Dermis blood vessel endothelial cell (primary cell): ENCODE measurements around the gene NGFR. TPM values are rescaled to one million over a fixed set of nuclear protein-coding genes. Genes with fewer than 3 reads are reported as not detected.

Experiments
- DNase-seq: peaks from one replicate; pipeline ENCODE4 v3.0.0; 2010
- total RNA-seq: library from RNA; depleted of rRNA; stranded (reverse); fragments of >200 nt; gene quantifications from 2 replicates; pipeline ENCODE4 v1.2.3, GENCODE V29; 2014

NGFR gene
- total RNA-seq = not detected in 2 replicates

- DNase-seq = peak; percentile 24
Observed at GRCh38 chr17:49494986-49495841, at the start of gene NGFR. Gene NGFR (plus strand): TSS chr17:49495293. CDS start chr17:49495418, 125 bp downstream.

GRCh38 chr17:49445591-49445990 lies 49.5 kb upstream of the NGFR start:
- DNase-seq = no peak

- DNase-seq = no peak
Observed at GRCh38 chr17:49447628-49448302, 47.3 kb upstream of the NGFR start.

- no peak for DNase-seq
Observed at GRCh38 chr17:49450181-49450580, 44.9 kb upstream of the NGFR start.

- DNase-seq = no peak
Observed at GRCh38 chr17:49450735-49451134, 44.4 kb upstream of the NGFR start.

- DNase-seq = no peak
Observed at GRCh38 chr17:49452201-49452600, 42.9 kb upstream of the NGFR start.

GRCh38 chr17:49452661-49453060 lies 42.4 kb upstream of the NGFR start:
- DNase-seq = no peak

GRCh38 chr17:49454050-49454449 lies 41.0 kb upstream of the NGFR start:
- no peak for DNase-seq

- DNase-seq = no peak
Observed at GRCh38 chr17:49455272-49455861, 39.7 kb upstream of the NGFR start.

GRCh38 chr17:49456183-49456965 lies 38.7 kb upstream of the NGFR start:
- DNase-seq = no peak

- no peak for DNase-seq
Observed at GRCh38 chr17:49457564-49458535, 37.2 kb upstream of the NGFR start.

GRCh38 chr17:49459401-49459984 lies 35.6 kb upstream of the NGFR start:
- no peak for DNase-seq

- DNase-seq = no peak
Observed at GRCh38 chr17:49460401-49460800, 34.7 kb upstream of the NGFR start.

- DNase-seq = no peak
Observed at GRCh38 chr17:49461580-49461979, 33.5 kb upstream of the NGFR start.

- DNase-seq = no peak
Observed at GRCh38 chr17:49464049-49464448, 31.0 kb upstream of the NGFR start.

GRCh38 chr17:49465331-49465903 lies 29.7 kb upstream of the NGFR start:
- DNase-seq = no peak

- no peak for DNase-seq
Observed at GRCh38 chr17:49466436-49466835, 28.7 kb upstream of the NGFR start.

- DNase-seq = no peak
Observed at GRCh38 chr17:49467175-49467574, 27.9 kb upstream of the NGFR start.

GRCh38 chr17:49468811-49469385 lies 26.2 kb upstream of the NGFR start:
- DNase-seq = no peak
